Neutrophil (primary cell): ENCODE data around the gene LMAN1L.

Experiments
- H3K27ac ChIP-seq: fragments of 200-600 bp; sonication (generic); 2 replicates; pipeline ENCODE4 v1.5.1; 2016; ENCODE audit warnings: mild to moderate bottlenecking, moderate library complexity
- H3K27me3 ChIP-seq: fragments of 200-600 bp; sonication (generic); 2 replicates; pipeline ENCODE4 v1.6.0; 2016; ENCODE audit warnings: mild to moderate bottlenecking
- H3K36me3 ChIP-seq: fragments of 200-600 bp; sonication (generic); 2 replicates; pipeline ENCODE4 v1.5.1; 2017
- H3K4me1 ChIP-seq, 2 experiments: fragments of 200-600 bp in 1 of 2; sonication (generic) in 1 of 2; 1 replicate in 1 of 2; 2 replicates in 1 of 2; pipeline versions ENCODE4 v1.5.1 to v1.6.1; 2013 to 2016; ENCODE audit warnings: low read depth in 1 of 2, low read length in 1 of 2, mild to moderate bottlenecking in 1 of 2, moderate library complexity in 1 of 2; ENCODE audit not compliant: control insufficient read depth in 1 of 2, insufficient read depth in 1 of 2
- H3K4me3 ChIP-seq, 2 experiments: fragments of 200-600 bp in 1 of 2; sonication (generic) in 1 of 2; 1 replicate in 1 of 2; 2 replicates in 1 of 2; pipeline ENCODE4 v1.5.1; 2013 to 2016; ENCODE audit warnings: low read depth in 1 of 2, low read length in 1 of 2, mild to moderate bottlenecking in 1 of 2, moderate library complexity in 1 of 2
- H3K9me3 ChIP-seq: fragments of 200-600 bp; sonication (generic); 2 replicates; pipeline ENCODE4 v1.5.1; 2016
- CTCF ChIP-seq: fragments of 200-600 bp; sonication (generic); IDR thresholded peaks from 2 replicates; pipeline ENCODE4 v1.5.1; 2016; ENCODE audit warnings: antibody characterized with exemption

LMAN1L gene

GRCh38 chr15:74769463-74770025, 43.1 kb upstream of the LMAN1L start:
- TF ChIP-seq CTCF: no peak
- no peaks in the 10 kb centered on the region for H3K36me3 ChIP-seq
- H3K9me3 ChIP-seq: no peaks in the 10 kb centered on the region
- peaks cover 23 to 30% of the 10 kb centered on the region in 2 experiments for H3K4me1 ChIP-seq
- H3K27me3 ChIP-seq: peaks cover 19% of the 10 kb centered on the region
- H3K27ac ChIP-seq: no peak overlapping the region
- no peak overlapping the region for H3K4me3 ChIP-seq

- no peaks in the 10 kb centered on the region for H3K36me3 ChIP-seq
- no peak overlapping the region for H3K4me3 ChIP-seq
- H3K27me3 ChIP-seq: peaks cover 19% of the 10 kb centered on the region
- TF ChIP-seq CTCF: peak; percentile 5
- no peak overlapping the region for H3K27ac ChIP-seq
- peaks cover 31 to 37% of the 10 kb centered on the region in 2 experiments for H3K4me1 ChIP-seq
- no peaks in the 10 kb centered on the region for H3K9me3 ChIP-seq
Observed at GRCh38 chr15:74770211-74770903, 42.3 kb upstream of the LMAN1L start.

- H3K27me3 ChIP-seq: peaks cover 16% of the 10 kb centered on the region
- TF ChIP-seq CTCF: no peak
- no peaks in the 10 kb centered on the region for H3K9me3 ChIP-seq
- peak overlapping the region; percentile 2 for H3K27ac ChIP-seq
- peaks cover 60 to 67% of the 10 kb centered on the region in 2 experiments for H3K4me1 ChIP-seq
- no peaks in the 10 kb centered on the region for H3K36me3 ChIP-seq
- H3K4me3 ChIP-seq: no peak overlapping the region
Observed at GRCh38 chr15:74773329-74773728, 39.3 kb upstream of the LMAN1L start.

- TF ChIP-seq CTCF: no peak
- H3K4me3 ChIP-seq: no peak overlapping the region
- H3K27ac ChIP-seq: no peak overlapping the region
- peaks cover 63 to 71% of the 10 kb centered on the region in 2 experiments for H3K4me1 ChIP-seq
- H3K36me3 ChIP-seq: no peaks in the 10 kb centered on the region
- H3K9me3 ChIP-seq: no peaks in the 10 kb centered on the region
- H3K27me3 ChIP-seq: peaks cover 16% of the 10 kb centered on the region
Observed at GRCh38 chr15:74773731-74774252, 38.8 kb upstream of the LMAN1L start.

GRCh38 chr15:74775132-74775562, 37.5 kb upstream of the LMAN1L start:
- no peaks in the 10 kb centered on the region for H3K9me3 ChIP-seq
- peaks cover 8% of the 10 kb centered on the region for H3K27me3 ChIP-seq
- peaks cover 74 to 85% of the 10 kb centered on the region in 2 experiments for H3K4me1 ChIP-seq
- H3K36me3 ChIP-seq: no peaks in the 10 kb centered on the region
- H3K27ac ChIP-seq: peak overlapping the region; percentile 100
- TF ChIP-seq CTCF: no peak
- no peak overlapping the region for H3K4me3 ChIP-seq
